GM12874 (cell line): ENCODE data around the gene OMP.

Experiments
- TF ChIP-seq, protein P1 (sequence below): IDR thresholded peaks from 2 replicates; pipeline ENCODE4 v1.5.1; 2011; ENCODE audit warnings: low read depth, mild to moderate bottlenecking, control low read depth, low read length, moderate library complexity; ENCODE audit not compliant: insufficient read depth

OMP gene

DNA sequence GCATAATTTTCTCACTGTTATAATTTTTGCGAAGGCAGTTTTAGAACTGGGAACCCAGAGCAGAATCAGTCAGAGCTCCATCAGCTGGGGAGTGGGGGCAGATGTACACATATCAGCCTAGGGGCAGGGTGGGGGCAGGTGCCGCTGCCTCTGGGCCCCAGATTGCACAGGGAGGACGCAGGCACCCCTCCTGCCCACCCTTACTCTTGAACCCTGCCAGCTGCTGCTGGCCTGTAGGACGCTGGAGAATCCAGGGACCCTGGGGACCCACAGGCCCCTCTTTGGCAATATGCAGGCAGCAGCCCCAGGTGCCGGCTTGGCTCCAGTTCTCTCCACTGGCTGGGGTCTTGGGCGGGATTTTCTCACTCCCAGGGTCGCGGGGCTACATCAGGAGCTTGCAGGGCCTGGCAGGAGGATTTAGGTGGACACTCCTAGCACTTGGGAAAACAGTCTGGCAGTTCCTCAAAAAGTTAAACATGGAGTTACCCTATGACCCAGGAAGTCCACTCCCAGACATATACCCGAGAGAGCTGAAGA is 44.6 kb upstream of the OMP start:
- TF ChIP-seq, protein P1, sequence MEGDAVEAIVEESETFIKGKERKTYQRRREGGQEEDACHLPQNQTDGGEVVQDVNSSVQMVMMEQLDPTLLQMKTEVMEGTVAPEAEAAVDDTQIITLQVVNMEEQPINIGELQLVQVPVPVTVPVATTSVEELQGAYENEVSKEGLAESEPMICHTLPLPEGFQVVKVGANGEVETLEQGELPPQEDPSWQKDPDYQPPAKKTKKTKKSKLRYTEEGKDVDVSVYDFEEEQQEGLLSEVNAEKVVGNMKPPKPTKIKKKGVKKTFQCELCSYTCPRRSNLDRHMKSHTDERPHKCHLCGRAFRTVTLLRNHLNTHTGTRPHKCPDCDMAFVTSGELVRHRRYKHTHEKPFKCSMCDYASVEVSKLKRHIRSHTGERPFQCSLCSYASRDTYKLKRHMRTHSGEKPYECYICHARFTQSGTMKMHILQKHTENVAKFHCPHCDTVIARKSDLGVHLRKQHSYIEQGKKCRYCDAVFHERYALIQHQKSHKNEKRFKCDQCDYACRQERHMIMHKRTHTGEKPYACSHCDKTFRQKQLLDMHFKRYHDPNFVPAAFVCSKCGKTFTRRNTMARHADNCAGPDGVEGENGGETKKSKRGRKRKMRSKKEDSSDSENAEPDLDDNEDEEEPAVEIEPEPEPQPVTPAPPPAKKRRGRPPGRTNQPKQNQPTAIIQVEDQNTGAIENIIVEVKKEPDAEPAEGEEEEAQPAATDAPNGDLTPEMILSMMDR: no peak

DNA sequence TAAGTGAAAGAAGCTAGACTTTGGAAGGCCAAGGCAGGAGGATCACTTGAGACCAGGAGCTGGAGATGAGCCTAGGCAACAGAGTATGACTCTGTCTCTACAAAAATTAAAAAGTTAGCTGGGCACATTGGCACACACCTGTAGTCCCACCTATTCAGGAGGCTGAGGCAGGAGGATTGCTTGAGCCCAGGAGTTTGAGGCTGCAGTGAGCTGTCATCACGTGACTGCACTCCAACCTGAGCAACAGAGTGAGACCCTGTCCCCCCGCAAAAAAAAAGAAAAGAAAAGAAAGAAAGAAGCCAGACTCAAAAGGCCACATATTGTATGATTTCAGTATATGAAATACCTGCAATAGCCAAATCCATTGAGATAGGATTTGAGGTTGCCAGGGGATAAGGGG is 43.7 kb upstream of the OMP start:
- TF ChIP-seq, protein P1: no peak

DNA sequence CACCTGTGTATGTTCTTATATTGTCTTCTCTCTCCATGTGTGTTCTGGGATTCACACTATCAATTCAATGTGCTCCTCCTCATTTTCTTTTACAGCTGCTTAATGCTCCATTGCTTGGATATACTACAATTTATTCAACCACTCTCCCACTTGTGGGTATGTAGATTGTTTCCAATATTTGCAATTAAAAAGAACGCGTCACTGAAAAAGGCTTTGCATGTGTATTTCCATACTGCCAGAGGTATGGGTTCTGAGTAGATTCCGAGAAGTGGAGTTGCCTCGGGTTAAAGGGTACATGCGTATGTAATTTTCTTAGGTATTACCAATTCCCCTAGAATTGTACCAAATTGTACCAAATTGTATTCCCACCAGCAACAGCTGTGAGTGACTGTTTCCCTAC is 42.8 kb upstream of the OMP start:
- TF ChIP-seq, protein P1: no peak

DNA sequence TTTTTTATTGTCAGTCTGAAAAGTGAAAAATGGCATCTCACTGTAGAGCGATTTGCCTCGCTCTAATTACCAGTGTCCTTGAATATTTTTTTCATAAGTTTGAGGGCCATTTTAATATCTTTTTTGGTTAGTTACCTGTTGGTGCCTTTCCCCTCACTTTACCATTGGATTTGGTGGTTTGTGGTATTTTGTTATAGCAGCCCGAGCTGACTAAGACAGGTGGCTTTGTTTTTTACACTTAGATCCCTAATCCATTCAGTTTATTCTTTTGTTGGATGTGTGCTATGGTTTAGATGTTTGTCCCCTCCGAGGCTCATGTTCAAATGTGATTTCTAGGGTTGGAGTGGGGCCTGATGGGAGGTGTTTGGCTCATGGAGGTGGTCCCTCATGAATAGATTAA is 42.4 kb upstream of the OMP start:
- TF ChIP-seq, protein P1: no peak

DNA sequence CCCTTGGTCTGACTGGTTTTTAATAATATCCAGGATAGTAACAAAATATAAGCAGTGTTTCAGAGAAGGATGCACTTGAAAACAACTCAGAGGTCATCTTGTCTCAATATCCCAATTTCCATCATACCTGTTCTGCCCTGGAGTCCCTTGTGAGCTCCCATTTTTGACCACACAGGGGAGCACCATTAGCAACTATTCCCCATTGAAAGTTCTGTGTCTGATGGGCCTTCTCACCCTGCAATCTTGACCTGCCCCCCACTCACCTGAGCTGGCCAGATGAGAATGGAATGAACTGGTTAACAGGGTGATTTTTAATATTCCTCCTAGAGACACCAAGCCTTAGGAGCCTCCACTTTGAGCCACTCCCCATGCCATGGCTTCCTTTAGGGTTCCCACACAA is 39.7 kb upstream of the OMP start:
- TF ChIP-seq, protein P1: no peak

DNA sequence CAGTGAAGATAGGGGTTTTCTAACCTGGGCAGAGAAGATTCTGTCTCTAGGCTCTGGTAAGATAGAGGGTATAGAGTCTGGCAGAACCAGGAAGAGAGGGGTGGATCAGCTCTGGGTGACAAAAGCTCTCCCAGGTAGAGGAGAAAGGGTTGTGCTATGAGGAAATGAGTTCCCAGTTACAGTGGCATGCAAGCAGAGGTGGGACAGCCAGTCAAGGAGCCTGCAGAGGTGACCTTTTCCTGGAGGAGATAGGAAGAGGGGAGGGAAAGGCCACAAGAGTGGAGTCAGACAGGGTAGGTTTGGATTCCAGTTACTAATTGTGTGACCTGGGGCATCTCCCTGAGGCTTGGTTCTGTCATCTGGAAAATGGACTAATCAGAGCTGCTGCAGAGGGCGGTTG is 39.2 kb upstream of the OMP start:
- TF ChIP-seq, protein P1: no peak

DNA sequence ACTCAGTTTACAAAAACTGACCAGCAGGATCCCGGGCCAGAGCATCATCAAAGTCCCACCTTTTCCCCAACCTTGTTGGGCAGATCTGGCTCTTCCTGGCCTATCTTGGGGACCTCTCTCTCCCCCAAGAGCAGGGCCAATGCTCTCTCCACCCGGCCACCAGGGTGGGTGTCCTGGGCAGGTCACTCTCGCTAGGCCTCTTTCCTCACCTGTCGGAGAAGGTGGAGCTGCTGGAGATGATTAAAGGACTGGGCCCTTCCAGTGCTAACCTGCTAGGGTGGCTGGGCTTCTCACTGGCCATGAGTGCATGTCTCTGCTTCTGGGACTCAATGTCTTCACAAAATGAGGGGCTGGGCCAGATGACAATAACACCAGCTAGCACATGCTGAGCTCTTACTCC is 38.8 kb upstream of the OMP start:
- TF ChIP-seq, protein P1: no peak
